Measurements from ENCODE around the gene PTPRCAP. TPM values are rescaled to one million over a fixed set of nuclear protein-coding genes. Genes with fewer than 3 reads are reported as not detected.

Gene PTPRCAP
- polyA plus RNA-seq, 1 of the 3 experiments (the other 2 are of a cell fraction): 1.4 TPM

GRCh38 chr11:67468456-67468758, 30.9 kb upstream of the PTPRCAP start:
- H2AFZ ChIP-seq (ENCODE audit: low read depth): peak overlapping the region; percentile 63; the same call in 1 of the 2 replicates
- no peaks in the 10 kb centered on the region for H3K9me3 ChIP-seq
- DNase-seq: no peak
- TF ChIP-seq FOSL2 (IDR thresholded peaks at IDR 0.05; ENCODE audit: borderline replicate concordance, low read depth) (no peak), CHD2 (IDR thresholded peaks at IDR 0.05; ENCODE audit: low read length, partially characterized antibody) (no peak), TCF12 (IDR thresholded peaks at IDR 0.05) (no peak), SIN3A (IDR thresholded peaks at IDR 0.05; ENCODE audit: borderline replicate concordance, low read depth, low read length) (no peak), CTCF (IDR thresholded peaks at IDR 0.05) (no peak), POLR2AphosphoS5 (IDR thresholded peaks at IDR 0.05; ENCODE audit: low read depth, low read length) (no peak), RXRA (IDR thresholded peaks at IDR 0.05; ENCODE audit: borderline replicate concordance, low read depth) (no peak), MXI1 (IDR thresholded peaks at IDR 0.05; ENCODE audit: low read depth, low read length) (no peak), MAX (IDR thresholded peaks at IDR 0.05; ENCODE audit: low read depth) (no peak), USF2 (IDR thresholded peaks at IDR 0.05; ENCODE audit: borderline replicate concordance, low read depth, low read length) (no peak), NFIC (IDR thresholded peaks at IDR 0.05; ENCODE audit: borderline replicate concordance) (no peak), YY1 (IDR thresholded peaks at IDR 0.05; ENCODE audit: low read depth) (no peak), GABPA (IDR thresholded peaks at IDR 0.05; ENCODE audit: low read depth) (no peak), TAF1 (IDR thresholded peaks at IDR 0.05; ENCODE audit: borderline replicate concordance, low read depth, low read length) (no peak), EZH2phosphoT487 (IDR thresholded peaks at IDR 0.05; ENCODE audit: borderline replicate concordance, low read depth) (no peak)
- H3K27ac ChIP-seq (ENCODE audit: low read depth in 2 of 2, low read length in 1 of 2): peak overlapping the region; percentile 56 to 58; a peak in 2 of 4 replicates
- H3K9me2 ChIP-seq: no peaks in the 10 kb centered on the region
- H3K79me2 ChIP-seq (ENCODE audit: insufficient read depth): peaks cover 7% of the 10 kb centered on the region; the same call in 1 of the 2 replicates
- peaks cover 10% of the 10 kb centered on the region for H3F3A ChIP-seq (replicated peaks; ENCODE audit: insufficient read depth)
- ChIA-PET CTCF (interaction anchor here (0.8 to 3.4 kb wide), 10 partner anchors 8 to 119 kb away, joined by 3 to 32 read pairs (median 5); partner anchors contain the start of gene PPP1CA), POLR2A (interaction anchor here (0.6 to 2.9 kb wide), 6 partner anchors 15 to 243 kb away, joined by 3 to 13 read pairs (median 6); partner anchors contain the start of genes AIP, PPP1CA, RAD9A and RPS6KB2)
- peak overlapping the region; percentile 73 to 90 for H3K4me3 ChIP-seq (ENCODE audit: low read depth in 2 of 2, low read length in 1 of 2)
- H3K9ac ChIP-seq: peak overlapping the region; percentile 87
- no peaks in the 10 kb centered on the region for H3K36me3 ChIP-seq (replicated peaks in 1 of 2; ENCODE audit: control insufficient read depth in 1 of 2, insufficient read depth in 2 of 2, low read length in 1 of 2)
- no peaks in the 10 kb centered on the region for H4K20me1 ChIP-seq (ENCODE audit: insufficient read depth)
- 25% methylated on average over 2 of the region's 6 CpGs for WGBS (ENCODE audit: low lambda C conversion rate)
- H3K4me1 ChIP-seq (ENCODE audit: control insufficient read depth in 1 of 2, insufficient read depth in 2 of 2, low read depth in 1 of 2, low read length in 1 of 2): peaks cover 9 to 35% of the 10 kb centered on the region in 2 experiments; a peak in 2 of 4 replicates
- no peaks in the 10 kb centered on the region for H3K27me3 ChIP-seq (ENCODE audit: insufficient read depth)
- peak overlapping the region; percentile 98 for H3K4me2 ChIP-seq
